ENCODE results near the gene FEV.
"Not testable (repeated sequence)": the region's sequence is repeated elsewhere in the genome, so short reads cannot be mapped to it uniquely, and the experiment has no call there.

The FEV gene

DNA sequence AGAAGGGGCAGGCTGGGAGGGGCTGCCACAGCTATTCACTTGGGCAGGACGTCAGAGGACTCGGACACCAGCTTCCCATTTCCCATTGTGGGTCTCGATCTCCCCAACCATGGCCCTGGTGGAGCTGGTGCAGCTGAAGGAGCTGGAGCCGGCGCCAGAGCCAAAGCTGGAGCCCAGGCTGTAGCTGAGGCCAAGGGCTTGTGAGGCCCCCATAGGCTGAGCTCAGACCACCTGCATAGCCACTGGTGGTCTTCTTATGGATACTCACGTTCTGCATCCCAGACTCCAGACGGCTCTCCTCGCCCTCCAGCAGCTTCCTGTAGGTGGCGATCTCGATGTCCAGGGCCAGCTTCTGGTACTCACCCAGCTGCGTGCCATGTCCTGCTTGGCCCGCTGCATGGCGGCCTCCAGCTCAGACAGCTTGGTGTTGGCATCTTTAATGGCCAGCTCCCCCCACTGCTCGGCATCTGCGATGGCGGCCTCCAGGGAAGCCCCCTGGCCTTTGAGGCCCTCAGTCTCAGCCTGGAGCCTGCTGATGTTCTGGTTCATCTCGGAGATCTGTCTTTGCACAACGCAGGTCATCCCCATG, 31.5 kb downstream of the FEV start:
- no peak for DNase-seq (ENCODE audit: low read depth)
- TF ChIP-seq, protein P1, sequence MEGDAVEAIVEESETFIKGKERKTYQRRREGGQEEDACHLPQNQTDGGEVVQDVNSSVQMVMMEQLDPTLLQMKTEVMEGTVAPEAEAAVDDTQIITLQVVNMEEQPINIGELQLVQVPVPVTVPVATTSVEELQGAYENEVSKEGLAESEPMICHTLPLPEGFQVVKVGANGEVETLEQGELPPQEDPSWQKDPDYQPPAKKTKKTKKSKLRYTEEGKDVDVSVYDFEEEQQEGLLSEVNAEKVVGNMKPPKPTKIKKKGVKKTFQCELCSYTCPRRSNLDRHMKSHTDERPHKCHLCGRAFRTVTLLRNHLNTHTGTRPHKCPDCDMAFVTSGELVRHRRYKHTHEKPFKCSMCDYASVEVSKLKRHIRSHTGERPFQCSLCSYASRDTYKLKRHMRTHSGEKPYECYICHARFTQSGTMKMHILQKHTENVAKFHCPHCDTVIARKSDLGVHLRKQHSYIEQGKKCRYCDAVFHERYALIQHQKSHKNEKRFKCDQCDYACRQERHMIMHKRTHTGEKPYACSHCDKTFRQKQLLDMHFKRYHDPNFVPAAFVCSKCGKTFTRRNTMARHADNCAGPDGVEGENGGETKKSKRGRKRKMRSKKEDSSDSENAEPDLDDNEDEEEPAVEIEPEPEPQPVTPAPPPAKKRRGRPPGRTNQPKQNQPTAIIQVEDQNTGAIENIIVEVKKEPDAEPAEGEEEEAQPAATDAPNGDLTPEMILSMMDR (IDR thresholded peaks at IDR 0.05; ENCODE audit: insufficient read depth, low read depth, low read length, missing control alignments) = no peak
- no peak overlapping the region for H3K4me3 ChIP-seq (ENCODE audit: low read length)

DNA sequence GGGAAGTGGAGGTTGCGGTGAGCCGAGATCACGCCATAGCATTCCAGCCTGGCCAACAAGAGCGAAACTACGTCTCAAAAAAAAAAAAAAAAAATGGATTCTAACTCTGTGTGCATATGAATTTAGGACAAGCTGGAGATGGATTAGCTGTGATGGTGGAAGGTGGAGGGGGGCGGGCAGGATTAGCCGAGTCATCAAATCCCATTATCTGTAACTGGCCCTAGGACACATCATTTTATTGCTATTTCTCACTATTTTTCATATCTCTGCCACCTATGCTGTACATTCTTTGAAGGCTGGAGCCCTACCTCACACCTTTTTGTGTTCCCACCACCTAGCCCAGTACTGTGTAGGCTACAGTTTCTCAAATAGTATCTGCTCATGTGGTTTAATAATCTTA, 32.8 kb downstream of the FEV start:
- H3K4me3 ChIP-seq (ENCODE audit: low read length) = no peak overlapping the region
- TF ChIP-seq, protein P1 (IDR thresholded peaks at IDR 0.05; ENCODE audit: insufficient read depth, low read depth, low read length, missing control alignments) = no peak

DNA sequence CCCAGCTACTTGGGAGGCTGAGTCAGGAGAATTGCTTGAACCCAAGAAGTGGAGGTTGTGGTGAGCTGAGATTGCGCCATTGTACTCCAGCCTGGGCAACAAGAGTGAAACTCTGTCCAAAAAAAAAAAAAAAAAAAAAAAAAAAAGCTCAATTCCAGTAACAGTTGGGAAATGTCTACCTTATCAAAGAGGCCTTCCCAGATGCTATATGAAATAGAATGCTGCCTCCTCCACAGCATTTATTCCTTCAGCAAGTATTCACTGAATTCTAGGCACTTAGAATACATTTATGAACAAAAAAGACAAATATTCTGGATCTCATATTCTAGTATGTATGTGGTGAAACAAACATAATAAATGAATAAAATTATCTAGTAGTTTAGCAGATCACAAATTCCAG, 38.4 kb downstream of the FEV start:
- DNase-seq (ENCODE audit: low read depth) = no peak
- no peak overlapping the region for H3K4me3 ChIP-seq (ENCODE audit: low read length)
- TF ChIP-seq, protein P1 (IDR thresholded peaks at IDR 0.05; ENCODE audit: insufficient read depth, low read depth, low read length, missing control alignments) = no peak

More for the DNA sequence above, 32.8 kb downstream of the FEV start:
- no peak for DNase-seq (ENCODE audit: low read depth)

DNA sequence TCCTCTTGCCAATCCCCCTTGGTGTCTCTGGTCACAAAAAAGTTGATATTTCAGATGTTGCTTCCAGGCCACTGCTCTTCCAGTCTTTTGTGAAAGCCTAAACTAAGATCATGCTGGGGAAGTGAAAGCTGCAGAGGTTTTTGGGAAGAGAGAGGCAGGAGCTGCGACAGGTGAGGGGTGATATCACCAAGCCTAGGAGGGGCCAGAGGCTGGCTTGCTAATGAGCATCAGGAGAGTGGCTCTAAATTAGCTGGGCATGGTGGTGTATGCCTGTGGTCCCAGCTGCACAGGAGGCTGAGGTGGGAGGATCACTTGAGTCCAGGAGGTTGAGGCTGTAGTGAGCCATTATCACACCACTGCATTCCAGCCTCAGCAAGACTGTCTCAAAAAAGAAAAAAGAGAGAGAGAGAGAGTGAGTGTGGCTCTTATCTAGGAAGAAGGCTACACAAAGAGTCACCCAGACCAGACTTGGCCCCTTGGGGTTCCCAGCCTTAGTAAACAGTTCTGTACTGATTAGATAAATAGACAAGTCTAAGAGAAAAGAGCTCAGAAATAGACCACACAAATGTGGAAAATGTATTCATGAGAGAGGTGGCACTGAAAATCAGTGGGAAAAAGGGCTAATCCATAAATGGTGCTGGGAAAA, 40.1 kb downstream of the FEV start:
- TF ChIP-seq, protein P1 (IDR thresholded peaks at IDR 0.05; ENCODE audit: insufficient read depth, low read depth, low read length, missing control alignments) = no peak
- DNase-seq (ENCODE audit: low read depth) = no peak
- no peak overlapping the region for H3K4me3 ChIP-seq (ENCODE audit: low read length)

DNA sequence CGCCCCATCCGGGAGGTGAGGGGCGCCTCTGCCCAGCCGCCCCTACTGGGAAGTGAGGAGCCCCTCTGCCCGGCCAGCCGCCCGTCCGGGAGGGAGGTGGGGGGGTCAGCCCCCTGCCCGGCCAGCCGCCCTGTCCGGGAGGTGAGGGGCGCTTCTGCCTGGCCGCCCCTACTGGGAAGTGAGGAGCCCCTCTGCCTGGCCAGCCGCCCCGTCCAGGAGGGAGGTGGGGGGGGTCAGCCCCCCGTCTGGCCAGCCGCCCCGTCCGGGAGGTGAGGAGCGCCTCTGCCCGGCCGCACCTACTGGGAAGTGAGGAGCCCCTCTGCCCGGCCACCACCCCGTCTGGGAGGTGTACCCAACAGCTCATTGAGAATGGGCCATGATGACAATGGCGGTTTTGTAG, 53.2 kb downstream of the FEV start:
- not testable (repeated sequence) for DNase-seq (ENCODE audit: low read depth); H3K4me3 ChIP-seq (ENCODE audit: low read length)

Measured in epithelial cell of esophagus (primary cell).